Measurements from ENCODE around the gene SEMA4G.

DNA sequence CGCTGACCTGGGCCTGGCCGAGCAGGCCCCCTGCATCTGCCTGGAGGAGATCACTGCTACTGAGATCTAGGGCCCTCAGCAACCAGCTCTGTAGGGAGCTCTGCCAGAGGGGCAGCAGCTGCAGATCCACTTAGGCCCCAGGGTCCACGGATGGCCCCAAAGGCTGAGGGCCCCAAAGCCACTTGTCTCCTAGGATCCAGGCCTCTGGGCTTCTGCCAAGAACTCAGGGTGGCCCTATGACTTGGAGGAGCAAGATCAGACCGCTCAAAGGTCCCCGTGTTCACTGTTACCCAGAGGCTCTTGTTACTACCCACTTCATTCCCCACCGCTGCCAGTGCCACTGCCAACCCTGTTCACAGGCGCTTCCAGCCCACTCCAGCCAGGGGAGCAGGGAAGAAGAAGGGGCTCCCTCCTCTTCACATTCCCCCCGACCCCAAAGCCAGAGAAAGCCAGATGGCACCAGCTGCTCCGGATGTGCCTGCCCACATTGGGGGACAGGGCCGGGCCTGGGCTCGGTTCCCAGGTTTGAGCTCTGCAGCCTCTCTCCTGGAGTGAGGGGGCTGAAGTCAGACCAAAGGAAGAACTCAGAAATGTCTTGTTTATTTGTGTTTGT is 37.9 kb downstream of the SEMA4G start:
- TF ChIP-seq CTCF (tag by site-specific recombination; IDR thresholded peaks at IDR 0.05) (no peak), ZNF777 (tag by site-specific recombination; IDR thresholded peaks at IDR 0.05; ENCODE audit: borderline replicate concordance) (no peak)

All from HEK293 (cell line).